NCI-H748 (cell line): ENCODE data around the gene FAM171A1.
A peak's percentile ranks its signal among the peaks of the same experiment; 100 is the strongest.

Experiments
- DNase-seq: peaks from one replicate; lab custom pipeline; 2025; ENCODE audit not compliant: unreplicated experiment; lab: John Stamatoyannopoulos, UW

Gene FAM171A1

GRCh38 chr10:15252396-15252795, 118.7 kb downstream of the FAM171A1 start:
- DNase-seq = no peak

GRCh38 chr10:15251791-15252380, 119.2 kb downstream of the FAM171A1 start:
- DNase-seq = no peak

GRCh38 chr10:15245530-15245929, 125.6 kb downstream of the FAM171A1 start:
- DNase-seq = peak; percentile 38

- no peak for DNase-seq
Measured at GRCh38 chr10:15244635-15245197, 126.4 kb downstream of the FAM171A1 start.

- DNase-seq = peak; percentile 8
Measured at GRCh38 chr10:15242261-15242840, 128.7 kb downstream of the FAM171A1 start.

GRCh38 chr10:15241306-15241705, 129.8 kb downstream of the FAM171A1 start:
- no peak for DNase-seq

GRCh38 chr10:15238555-15239335, 132.3 kb downstream of the FAM171A1 start:
- no peak for DNase-seq

- DNase-seq = peak; percentile 50
Measured at GRCh38 chr10:15237351-15237750, 133.7 kb downstream of the FAM171A1 start.

- DNase-seq = no peak
Measured at GRCh38 chr10:15236340-15236739, 134.7 kb downstream of the FAM171A1 start.

GRCh38 chr10:15232279-15232678, 138.8 kb downstream of the FAM171A1 start:
- DNase-seq = peak; percentile 57

GRCh38 chr10:15231426-15231825, 139.7 kb downstream of the FAM171A1 start:
- DNase-seq = peak; percentile 40

GRCh38 chr10:15230257-15230656, 140.8 kb downstream of the FAM171A1 start:
- no peak for DNase-seq

GRCh38 chr10:15229268-15229667, 141.8 kb downstream of the FAM171A1 start:
- no peak for DNase-seq

GRCh38 chr10:15228426-15228825, 142.7 kb downstream of the FAM171A1 start:
- DNase-seq = no peak

- DNase-seq = no peak
Measured at GRCh38 chr10:15227611-15228372, 143.3 kb downstream of the FAM171A1 start.

GRCh38 chr10:15225511-15225910, 145.6 kb downstream of the FAM171A1 start:
- no peak for DNase-seq

- DNase-seq = no peak
Measured at GRCh38 chr10:15224948-15225347, 146.1 kb downstream of the FAM171A1 start.

GRCh38 chr10:15223174-15223573, 147.9 kb downstream of the FAM171A1 start:
- no peak for DNase-seq

- peak; percentile 22 for DNase-seq
Measured at GRCh38 chr10:15222511-15222910, 148.6 kb downstream of the FAM171A1 start.

- DNase-seq = no peak
Measured at GRCh38 chr10:15220445-15220844, 150.6 kb downstream of the FAM171A1 start.

- no peak for DNase-seq
Measured at GRCh38 chr10:15216700-15217099, 154.4 kb downstream of the FAM171A1 start.
